CD14-positive monocyte (primary cell): ENCODE data around the gene CNNM2. TPM values are rescaled to one million over a fixed set of nuclear protein-coding genes. Genes with fewer than 3 reads are reported as not detected.

Experiments used
- DNase-seq, 3 donors: peaks; one replicate each; pipeline ENCODE4 v3.0.0-alpha.2; 2011 to 2022
- H2AFZ ChIP-seq: 2 replicates; pipeline ENCODE4 v1.6.0; 2012; ENCODE audit warnings: mild to moderate bottlenecking, low read depth, low read length, inconsistent platforms; ENCODE audit not compliant: insufficient read depth, poor library complexity, severe bottlenecking
- H3K27ac ChIP-seq, 2 donors: 1 replicate in 1 of 2; 2 replicates in 1 of 2; pipeline ENCODE4 v1.5.1; 2012 to 2013; ENCODE audit warnings: low read length in 2 of 2, control low read depth in 1 of 2, inconsistent platforms in 1 of 2, low read depth in 1 of 2, mild to moderate bottlenecking in 1 of 2
- H3K27me3 ChIP-seq, 2 donors: one replicate each; pipeline versions ENCODE4 v1.6.0 to v1.6.1; 2011 to 2013; ENCODE audit warnings: low read length in 2 of 2; ENCODE audit not compliant: control insufficient read depth in 2 of 2, insufficient read depth in 2 of 2
- H3K36me3 ChIP-seq, 2 donors: replicated peaks in 1 of 2; 1 replicate in 1 of 2; 2 replicates in 1 of 2; pipeline versions ENCODE4 v1.5.1 to v1.6.1; 2012 to 2013; ENCODE audit warnings: low read length in 2 of 2, control low read depth in 1 of 2, inconsistent platforms in 1 of 2, mild to moderate bottlenecking in 1 of 2; ENCODE audit not compliant: insufficient read depth in 2 of 2, control insufficient read depth in 1 of 2
- H3K4me1 ChIP-seq, 2 donors: 1 replicate in 1 of 2; 2 replicates in 1 of 2; pipeline versions ENCODE4 v1.5.1 to v1.6.1; 2012 to 2013; ENCODE audit warnings: low read length in 2 of 2, control low read depth in 1 of 2, inconsistent platforms in 1 of 2, mild to moderate bottlenecking in 1 of 2, moderate library complexity in 1 of 2; ENCODE audit not compliant: insufficient read depth in 2 of 2, control insufficient read depth in 1 of 2
- H3K4me2 ChIP-seq: replicated peaks from 2 replicates; pipeline ENCODE3; 2012; ENCODE audit warnings: low read length, moderate library complexity, mild to moderate bottlenecking; ENCODE audit not compliant: poor library complexity, severe bottlenecking; ENCODE audit errors: extremely low read depth
- H3K4me3 ChIP-seq, 3 experiments: fragments of 200-600 bp in 1 of 3; sonication (generic) in 1 of 3; replicated peaks in 1 of 3; 1 replicate in 2 of 3; 2 replicates in 1 of 3; pipeline ENCODE4 v1.5.1; 2011 to 2013; ENCODE audit warnings: low read length in 3 of 3, mild to moderate bottlenecking in 3 of 3, control low read depth in 2 of 3, low read depth in 2 of 3, inconsistent platforms in 1 of 3, moderate library complexity in 1 of 3
- H3K79me2 ChIP-seq: 2 replicates; pipeline ENCODE4 v1.6.0; 2012; ENCODE audit warnings: mild to moderate bottlenecking, control low read depth, inconsistent platforms, low read length, moderate library complexity; ENCODE audit not compliant: insufficient read depth
- H3K9ac ChIP-seq: 2 replicates; pipeline ENCODE4 v1.6.0; 2017; ENCODE audit warnings: low read length, mild to moderate bottlenecking; ENCODE audit not compliant: insufficient read depth, poor library complexity, severe bottlenecking
- H3K9me3 ChIP-seq, 2 donors: replicated peaks in 1 of 2; 1 replicate in 1 of 2; 2 replicates in 1 of 2; pipeline versions ENCODE4 v1.5.1 to v1.6.1; 2012 to 2013; ENCODE audit warnings: low read length in 2 of 2, control low read depth in 1 of 2; ENCODE audit not compliant: control insufficient read depth in 1 of 2, insufficient read depth in 1 of 2
- H4K20me1 ChIP-seq: 2 replicates; pipeline ENCODE4 v1.6.0; 2012; ENCODE audit warnings: mild to moderate bottlenecking, low read length, control low read depth, moderate library complexity; ENCODE audit not compliant: insufficient read depth
- H3K27ac Mint-ChIP-seq, 7 donors: one replicate each; pipeline ENCODE4 v1.8.0; 2020; ENCODE audit warnings: mild to moderate bottlenecking in 7 of 7, mixed read lengths in 7 of 7, moderate library complexity in 6 of 7, inconsistent platforms in 2 of 7
- H3K27me3 Mint-ChIP-seq, 3 donors: one replicate each; pipeline ENCODE4 v1.8.0; 2021 to 2022; ENCODE audit warnings: low read depth in 3 of 3, mild to moderate bottlenecking in 3 of 3, mixed read lengths in 3 of 3, moderate library complexity in 3 of 3, inconsistent platforms in 1 of 3
- H3K36me3 Mint-ChIP-seq, 2 donors: one replicate each; pipeline ENCODE4 v1.8.0; 2020; ENCODE audit warnings: mixed read lengths in 2 of 2, inconsistent platforms in 1 of 2, mild to moderate bottlenecking in 1 of 2
- H3K4me1 Mint-ChIP-seq: one replicate; pipeline ENCODE4 v1.8.0; 2020; ENCODE audit warnings: mild to moderate bottlenecking, mixed read lengths
- H3K4me3 Mint-ChIP-seq, 2 donors: one replicate each; pipeline ENCODE4 v1.8.0; 2020; ENCODE audit warnings: mild to moderate bottlenecking in 2 of 2, mixed read lengths in 2 of 2, moderate library complexity in 1 of 2
- H3K9me3 Mint-ChIP-seq, 7 donors: one replicate each; pipeline ENCODE4 v1.8.0; 2020 to 2022; ENCODE audit warnings: mixed read lengths in 7 of 7, mild to moderate bottlenecking in 6 of 7, moderate library complexity in 6 of 7, inconsistent platforms in 2 of 7
- CTCF ChIP-seq: fragments of 200-600 bp; IDR thresholded peaks from one replicate; pipeline ENCODE4 v1.8.0; 2022; ENCODE audit warnings: antibody characterized with exemption, mild to moderate bottlenecking
- WGBS: methylation state at CpG from one replicate; pipeline ENCODE4 v1.1.5; 2013; ENCODE audit warnings: missing lambda C conversion rate; ENCODE audit not compliant: insufficient coverage; 5-methylcytosine and 5-hydroxymethylcytosine counted together
- intact Hi-C, 2 donors: fragments of 100-400 bp; cut with micrococcal nuclease; formaldehyde crosslinking; loops; one replicate each; pipeline versions ENCODE4 v1.15.0 to v1.15.1; 2023
- polyA plus RNA-seq, 3 donors: library from polyadenylated mRNA; depleted of rRNA in 1 of 3; unstranded in 2 of 3; stranded (reverse) in 1 of 3; fragments of 300-500 nt in 2 of 3; fragments of >200 nt in 1 of 3; fragmentation: Illumina TruSeq in 2 of 3; gene quantifications; 1 replicate in 2 of 3; 2 replicates in 1 of 3; pipeline ENCODE4 v1.2.3, GENCODE V29; 2012 to 2021

CNNM2 gene
- polyA plus RNA-seq, 3 donors = 1.6 to 3.8 (median 2.2) TPM

- H3K4me3 Mint-ChIP-seq = no peak overlapping the region
These were observed 18.1 kb upstream of the CNNM2 start for GRCh38 chr10:102900006-102900405.

GRCh38 chr10:102904346-102904745, 13.7 kb upstream of the CNNM2 start:
- H3K27ac Mint-ChIP-seq = peak overlapping the region in 1 of 7 donors; percentile 11
- Histone ChIP-seq H3K36me3 (no peaks in the 10 kb centered on the region), H3K9me3 (no peaks in the 10 kb centered on the region), H3K79me2 (no peaks in the 10 kb centered on the region), H3K4me3 (no peak overlapping the region), H3K4me2 (no peak overlapping the region), H2AFZ (no peak overlapping the region), H3K27me3 (no peaks in the 10 kb centered on the region), H4K20me1 (no peaks in the 10 kb centered on the region), H3K27ac (no peak overlapping the region), H3K4me1 (no peaks in the 10 kb centered on the region), H3K9ac (no peak overlapping the region)
- peaks cover 0 to 3% (median 0%) of the 10 kb centered on the region in 7 donors for H3K9me3 Mint-ChIP-seq
- peaks cover 0 to 8% (median 1%) of the 10 kb centered on the region in 3 donors for H3K27me3 Mint-ChIP-seq
- no peaks in the 10 kb centered on the region for H3K4me1 Mint-ChIP-seq
- no peak for DNase-seq
- H3K4me3 Mint-ChIP-seq = no peak overlapping the region
- intact Hi-C loops = no loop called here
- no peak for TF ChIP-seq CTCF
- H3K36me3 Mint-ChIP-seq = no peaks in the 10 kb centered on the region

More at GRCh38 chr10:102900006-102900405, 18.1 kb upstream of the CNNM2 start:
- no peaks in the 10 kb centered on the region for H3K4me1 ChIP-seq
- no peaks in the 10 kb centered on the region for H3K79me2 ChIP-seq
- no peaks in the 10 kb centered on the region for H3K9me3 ChIP-seq
- no peak overlapping the region for H3K4me2 ChIP-seq
- no peaks in the 10 kb centered on the region for H4K20me1 ChIP-seq
- WGBS = no CpG with 5 or more reads among the region's 3 CpGs
- intact Hi-C loops = loop anchor here (2.0 kb wide), 2 partner anchors 65 to 171 kb away; no protein-coding TSS in a partner anchor
- Mint-ChIP-seq H3K27me3 (peaks cover 1 to 3% (median 3%) of the 10 kb centered on the region in 3 donors), H3K9me3 (peaks cover 0 to 3% (median 0%) of the 10 kb centered on the region in 7 donors), H3K36me3 (no peaks in the 10 kb centered on the region), H3K4me1 (no peaks in the 10 kb centered on the region), H3K27ac (no peak overlapping the region)
- H3K9ac ChIP-seq = no peak overlapping the region
- no peak overlapping the region for H3K27ac ChIP-seq
- no peaks in the 10 kb centered on the region for H3K36me3 ChIP-seq
- H3K4me3 ChIP-seq = no peak overlapping the region
- DNase-seq = no peak
- H3K27me3 ChIP-seq = no peaks in the 10 kb centered on the region
- H2AFZ ChIP-seq = peak overlapping the region; percentile 41
- no peak for TF ChIP-seq CTCF
